Testis (tissue), 2 donors: Measurements from ENCODE around the gene CCDC194.

ENCODE experiments used
- POLR2A ChIP-seq: fragments of 450-650 bp; IDR thresholded peaks from one replicate; pipeline ENCODE4 v1.6.1; 2017; ENCODE audit warnings: antibody characterized with exemption, mild to moderate bottlenecking, moderate library complexity
- TF ChIP-seq, protein P1 (sequence below), 3 experiments: fragments of 450-650 bp in 2 of 3; fragments of 200-600 bp in 1 of 3; sonication (generic) in 1 of 3; IDR thresholded peaks; one replicate each; pipeline ENCODE4 v1.5.1; 2016 to 2019; ENCODE audit warnings: antibody characterized with exemption in 3 of 3, mild to moderate bottlenecking in 2 of 3, moderate library complexity in 1 of 3

DNA sequence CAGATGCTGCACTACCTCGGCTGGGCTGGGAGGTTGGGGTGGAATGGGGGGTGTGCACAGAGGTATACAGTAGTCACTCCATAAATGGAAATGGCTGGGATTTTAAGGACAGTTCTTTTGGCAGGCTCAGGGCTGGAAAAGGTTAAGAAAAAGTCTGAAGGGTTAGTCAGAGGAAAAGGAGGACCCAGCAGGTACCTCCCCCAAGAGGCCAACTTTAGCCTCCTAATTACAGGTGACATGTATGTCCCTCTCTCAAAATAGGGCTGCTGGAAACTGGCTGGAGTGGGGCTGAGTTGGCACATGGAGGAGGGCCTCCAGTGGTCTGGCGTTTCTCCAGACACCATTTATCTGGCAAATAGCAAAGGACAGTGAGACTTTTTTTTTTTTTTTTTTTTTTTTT is 994 bp downstream of the CCDC194 start:
- TF ChIP-seq, protein P1, sequence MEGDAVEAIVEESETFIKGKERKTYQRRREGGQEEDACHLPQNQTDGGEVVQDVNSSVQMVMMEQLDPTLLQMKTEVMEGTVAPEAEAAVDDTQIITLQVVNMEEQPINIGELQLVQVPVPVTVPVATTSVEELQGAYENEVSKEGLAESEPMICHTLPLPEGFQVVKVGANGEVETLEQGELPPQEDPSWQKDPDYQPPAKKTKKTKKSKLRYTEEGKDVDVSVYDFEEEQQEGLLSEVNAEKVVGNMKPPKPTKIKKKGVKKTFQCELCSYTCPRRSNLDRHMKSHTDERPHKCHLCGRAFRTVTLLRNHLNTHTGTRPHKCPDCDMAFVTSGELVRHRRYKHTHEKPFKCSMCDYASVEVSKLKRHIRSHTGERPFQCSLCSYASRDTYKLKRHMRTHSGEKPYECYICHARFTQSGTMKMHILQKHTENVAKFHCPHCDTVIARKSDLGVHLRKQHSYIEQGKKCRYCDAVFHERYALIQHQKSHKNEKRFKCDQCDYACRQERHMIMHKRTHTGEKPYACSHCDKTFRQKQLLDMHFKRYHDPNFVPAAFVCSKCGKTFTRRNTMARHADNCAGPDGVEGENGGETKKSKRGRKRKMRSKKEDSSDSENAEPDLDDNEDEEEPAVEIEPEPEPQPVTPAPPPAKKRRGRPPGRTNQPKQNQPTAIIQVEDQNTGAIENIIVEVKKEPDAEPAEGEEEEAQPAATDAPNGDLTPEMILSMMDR (IDR thresholded peaks at IDR 0.05): no peak
- no peak for TF ChIP-seq POLR2A
